Hepatocyte (in vitro differentiated cells): ENCODE data around the gene ARHGEF4. TPM values are rescaled to one million over a fixed set of nuclear protein-coding genes. Genes with fewer than 3 reads are reported as not detected.

Experiments
- DNase-seq: peaks from one replicate; pipeline ENCODE4 v3.0.0-alpha.2; 2016; ENCODE audit warnings: low spot score
- H2AFZ ChIP-seq: fragments of 200-600 bp; sonication (generic); 2 replicates; pipeline ENCODE4 v1.6.0; 2016; ENCODE audit warnings: antibody characterized with exemption, mild to moderate bottlenecking
- H3K27ac ChIP-seq: fragments of 200-600 bp; sonication (generic); 2 replicates; pipeline ENCODE4 v1.5.1; 2016; ENCODE audit warnings: mild to moderate bottlenecking
- H3K27me3 ChIP-seq: fragments of 200-600 bp; sonication (generic); 2 replicates; pipeline ENCODE4 v1.6.1; 2016
- H3K36me3 ChIP-seq: fragments of 200-600 bp; sonication (generic); replicated peaks from 2 replicates; pipeline ENCODE4 v1.5.1; 2016; ENCODE audit warnings: low read depth; ENCODE audit not compliant: insufficient read depth
- H3K4me1 ChIP-seq: fragments of 200-600 bp; sonication (generic); 2 replicates; pipeline ENCODE4 v1.5.1; 2016; ENCODE audit warnings: mild to moderate bottlenecking, moderate library complexity; ENCODE audit not compliant: insufficient read depth
- H3K4me2 ChIP-seq: fragments of 200-600 bp; sonication (generic); 2 replicates; pipeline ENCODE4 v1.6.0; 2016
- H3K4me3 ChIP-seq: fragments of 200-600 bp; sonication (generic); 2 replicates; pipeline ENCODE4 v1.5.1; 2016; ENCODE audit warnings: mild to moderate bottlenecking
- H3K79me2 ChIP-seq: fragments of 200-600 bp; sonication (generic); 2 replicates; pipeline ENCODE4 v1.6.0; 2017; ENCODE audit warnings: mild to moderate bottlenecking
- H3K9me2 ChIP-seq: fragments of 200-600 bp; sonication (generic); replicated peaks from 2 replicates; pipeline ENCODE4 v1.6.0; 2017; ENCODE audit warnings: mild to moderate bottlenecking; ENCODE audit not compliant: insufficient read depth
- H3K9me3 ChIP-seq: fragments of 200-600 bp; sonication (generic); 2 replicates; pipeline ENCODE4 v1.5.1; 2016; ENCODE audit warnings: low read depth, mild to moderate bottlenecking
- H4K20me1 ChIP-seq: fragments of 200-600 bp; sonication (generic); 2 replicates; pipeline ENCODE4 v1.6.0; 2016; ENCODE audit warnings: mild to moderate bottlenecking; ENCODE audit not compliant: insufficient read depth, poor library complexity, severe bottlenecking
- CTCF ChIP-seq: fragments of 200-600 bp; sonication (generic); IDR thresholded peaks from 2 replicates; pipeline ENCODE4 v1.5.1; 2016; ENCODE audit warnings: antibody characterized with exemption, mild to moderate bottlenecking; ENCODE audit not compliant: poor library complexity
- EZH2 ChIP-seq: fragments of 200-600 bp; sonication (generic); IDR thresholded peaks from 2 replicates; pipeline ENCODE4 v1.6.1; 2016; ENCODE audit warnings: antibody characterized with exemption, mild to moderate bottlenecking, borderline replicate concordance
- EZH2phosphoT487 ChIP-seq: fragments of 200-600 bp; sonication (generic); IDR thresholded peaks from one replicate; pipeline ENCODE4 v1.6.1; 2018; ENCODE audit warnings: antibody characterized with exemption, mild to moderate bottlenecking, low read depth, moderate library complexity; ENCODE audit not compliant: unreplicated experiment, severe bottlenecking
- WGBS: methylation state at CpG from one replicate; pipeline ENCODE4 v1.1.6; 2016; ENCODE audit warnings: low lambda C conversion rate; ENCODE audit errors: missing lambda C conversion rate; 5-methylcytosine and 5-hydroxymethylcytosine counted together
- polyA plus RNA-seq: library from polyadenylated mRNA; unstranded; fragments of >200 nt; fragmentation: Nextera tagmentation; extraction: Ambion mirVana; gene quantifications from 2 replicates; pipeline ENCODE4 v1.2.1, GENCODE V29; 2016
- total RNA-seq: library from RNA; depleted of rRNA; stranded (reverse); fragments of >200 nt; gene quantifications from 2 replicates; pipeline ENCODE4 v1.2.3, GENCODE V29; 2014

Gene ARHGEF4
- total and polyA plus RNA-seq, 2 experiments from 2014 or later = 11.2 to 15.8 TPM

DNA sequence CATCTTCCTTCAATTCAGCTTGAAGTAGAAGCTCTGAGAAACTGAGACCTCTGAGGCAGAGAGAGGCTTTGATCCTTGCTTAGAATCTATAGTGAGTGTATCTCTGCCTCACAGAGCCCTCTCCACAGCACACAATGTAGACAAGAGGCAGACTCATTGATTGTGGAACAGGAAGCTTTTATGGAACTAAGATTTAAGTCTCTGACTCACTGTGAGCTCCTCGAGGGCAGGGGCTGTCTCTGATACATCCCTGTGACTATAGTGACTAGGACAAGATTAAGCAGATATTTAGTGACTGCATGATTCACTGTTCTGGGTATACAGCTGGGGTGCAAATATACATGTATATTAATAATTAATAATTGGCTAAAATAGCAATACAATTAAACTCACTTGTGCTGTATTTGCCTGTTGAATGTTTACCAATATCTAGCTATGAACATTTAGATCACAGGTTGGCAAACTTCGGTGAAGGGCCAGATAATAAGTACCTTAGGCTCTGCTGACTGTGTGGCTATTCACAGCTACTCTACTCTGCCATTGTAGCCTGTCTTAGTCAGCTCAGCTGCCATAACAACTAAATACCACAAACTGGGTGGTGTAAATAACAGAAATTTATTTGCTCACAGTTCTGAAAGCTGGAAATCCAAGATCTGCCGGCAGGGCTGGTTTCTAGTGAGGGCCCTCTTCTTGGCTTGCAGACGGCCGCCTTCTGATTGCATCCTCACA lies 54.4 kb downstream of the ARHGEF4 start:
- DNase-seq = no peak
- H3K27ac ChIP-seq = no peak overlapping the region
- TF ChIP-seq EZH2phosphoT487 = no peak
- no peak for TF ChIP-seq CTCF
- TF ChIP-seq EZH2 = no peak
- H3K79me2 ChIP-seq = no peaks in the 10 kb centered on the region
- H3K36me3 ChIP-seq = no peaks in the 10 kb centered on the region
- H3K27me3 ChIP-seq = no peaks in the 10 kb centered on the region
- H3K4me1 ChIP-seq = no peaks in the 10 kb centered on the region
- H3K9me2 ChIP-seq = no peaks in the 10 kb centered on the region
- no peak overlapping the region for H3K4me3 ChIP-seq
- 77% methylated on average over 5 of the region's 5 CpGs for WGBS
- no peak overlapping the region for H3K4me2 ChIP-seq
- H2AFZ ChIP-seq = no peak overlapping the region
- H4K20me1 ChIP-seq = no peaks in the 10 kb centered on the region
- H3K9me3 ChIP-seq = no peaks in the 10 kb centered on the region

DNA sequence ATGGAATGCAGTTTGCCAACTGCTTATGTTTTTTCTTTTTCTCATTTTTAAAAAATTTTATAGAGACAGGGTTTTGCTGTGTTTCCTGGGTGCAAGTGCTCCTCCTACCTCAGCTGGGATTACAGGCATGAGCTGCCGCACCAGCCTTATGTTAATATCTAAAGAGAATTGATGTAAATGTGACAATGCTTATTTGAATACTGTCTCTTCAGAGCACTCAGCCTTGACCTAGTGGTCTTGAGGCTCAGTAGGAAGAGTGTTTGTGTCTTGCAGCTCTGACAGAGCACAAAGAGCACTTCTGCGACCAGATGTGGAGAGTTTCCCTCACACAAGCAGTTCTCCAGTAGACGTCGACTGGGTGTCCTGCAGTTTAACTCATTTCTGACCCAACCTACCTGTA lies 55.3 kb downstream of the ARHGEF4 start:
- no peak overlapping the region for H3K4me3 ChIP-seq
- H3K36me3 ChIP-seq = no peaks in the 10 kb centered on the region
- H3K79me2 ChIP-seq = no peaks in the 10 kb centered on the region
- no peaks in the 10 kb centered on the region for H3K9me2 ChIP-seq
- TF ChIP-seq CTCF = no peak
- TF ChIP-seq EZH2phosphoT487 = no peak
- WGBS = 78% methylated on average over 4 of the region's 4 CpGs
- no peaks in the 10 kb centered on the region for H3K9me3 ChIP-seq
- H3K27ac ChIP-seq = no peak overlapping the region
- H3K4me2 ChIP-seq = no peak overlapping the region
- no peaks in the 10 kb centered on the region for H3K27me3 ChIP-seq
- no peaks in the 10 kb centered on the region for H4K20me1 ChIP-seq
- no peak overlapping the region for H2AFZ ChIP-seq
- no peak for DNase-seq
- no peaks in the 10 kb centered on the region for H3K4me1 ChIP-seq

DNA sequence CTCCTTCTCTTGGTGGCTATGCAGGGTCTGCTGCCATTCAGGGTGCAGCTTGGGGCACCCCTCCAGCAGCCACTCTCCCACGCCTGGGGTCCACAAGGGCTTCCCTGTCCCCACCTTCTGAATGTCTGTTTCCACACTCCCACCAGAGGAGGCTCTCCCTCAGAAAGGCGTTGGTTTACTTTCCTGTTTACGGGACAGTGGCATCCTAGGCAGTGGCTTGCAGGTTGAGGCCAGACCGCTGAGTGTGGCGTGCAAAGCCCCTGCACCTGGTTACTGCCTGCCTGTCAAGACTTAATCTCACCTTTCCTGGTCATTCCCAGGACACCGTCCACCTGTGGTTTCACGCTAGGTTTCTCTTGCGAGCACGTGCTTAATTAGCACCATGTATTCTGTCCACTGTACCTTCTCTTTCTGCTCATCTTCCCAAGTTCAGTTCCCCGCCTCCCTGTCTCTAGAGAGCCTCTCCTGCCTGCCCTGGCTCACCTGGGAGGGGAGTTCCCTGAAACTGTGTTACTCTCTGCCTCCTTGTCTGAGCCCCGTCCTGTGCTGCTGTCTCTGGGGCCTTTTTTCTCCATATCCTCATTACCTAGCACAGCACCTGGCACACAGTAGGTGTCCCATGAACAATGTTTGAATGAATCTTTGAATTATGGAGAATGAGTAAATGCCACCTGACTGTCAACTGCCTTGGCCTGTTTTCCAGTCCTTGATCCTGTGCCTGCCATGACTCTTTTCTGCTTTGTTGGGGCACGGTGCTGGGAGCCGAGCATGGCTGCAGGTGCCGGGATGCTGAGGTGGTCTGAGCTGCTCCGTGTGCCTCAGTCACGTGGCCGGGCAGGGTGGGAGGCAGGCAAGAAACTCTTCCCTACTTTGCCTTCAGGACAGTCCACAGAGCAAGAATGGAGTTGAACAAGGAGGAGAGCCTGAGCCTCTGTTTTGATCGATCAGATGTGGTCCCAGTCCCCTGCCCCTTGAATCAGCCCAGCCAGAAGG lies 56.4 kb downstream of the ARHGEF4 start:
- WGBS = 90% methylated on average over 18 of the region's 18 CpGs
- H3K36me3 ChIP-seq = no peaks in the 10 kb centered on the region
- H3K9me3 ChIP-seq = no peaks in the 10 kb centered on the region
- TF ChIP-seq CTCF (no peak), EZH2 (no peak), EZH2phosphoT487 (no peak)
- H3K9me2 ChIP-seq = no peaks in the 10 kb centered on the region
- no peaks in the 10 kb centered on the region for H3K27me3 ChIP-seq
- no peaks in the 10 kb centered on the region for H4K20me1 ChIP-seq
- H3K4me3 ChIP-seq = no peak overlapping the region
- no peak overlapping the region for H3K27ac ChIP-seq
- no peaks in the 10 kb centered on the region for H3K79me2 ChIP-seq
- DNase-seq = no peak
- no peaks in the 10 kb centered on the region for H3K4me1 ChIP-seq
- no peak overlapping the region for H2AFZ ChIP-seq
- H3K4me2 ChIP-seq = no peak overlapping the region
